Ammon's horn (tissue), 1 donor: ENCODE measurements around the gene SEZ6L.

ENCODE experiments used
- DNase-seq: peaks from one replicate; pipeline ENCODE4 v3.0.0-alpha.2; 2016; ENCODE audit warnings: low spot score

SEZ6L gene

DNA sequence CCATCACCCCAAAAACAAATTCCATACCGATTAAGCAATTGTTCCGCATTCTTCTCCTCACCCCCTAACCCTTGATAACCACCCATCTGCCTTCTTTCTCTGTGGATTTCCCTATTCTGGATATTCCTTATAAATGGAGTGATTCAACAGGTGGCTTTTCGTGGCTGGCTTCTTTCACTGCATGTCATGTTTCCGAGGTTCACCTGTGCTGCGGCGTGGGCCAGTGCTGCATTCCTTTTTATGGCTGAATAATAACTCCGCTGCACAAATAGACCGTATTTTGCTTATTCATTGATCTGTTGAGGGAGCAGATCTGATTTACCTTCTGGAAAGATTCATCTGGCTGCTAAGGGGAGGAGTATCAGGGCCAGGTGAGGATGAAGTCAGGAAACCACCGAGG, 165.0 kb downstream of the SEZ6L start:
- DNase-seq = no peak

DNA sequence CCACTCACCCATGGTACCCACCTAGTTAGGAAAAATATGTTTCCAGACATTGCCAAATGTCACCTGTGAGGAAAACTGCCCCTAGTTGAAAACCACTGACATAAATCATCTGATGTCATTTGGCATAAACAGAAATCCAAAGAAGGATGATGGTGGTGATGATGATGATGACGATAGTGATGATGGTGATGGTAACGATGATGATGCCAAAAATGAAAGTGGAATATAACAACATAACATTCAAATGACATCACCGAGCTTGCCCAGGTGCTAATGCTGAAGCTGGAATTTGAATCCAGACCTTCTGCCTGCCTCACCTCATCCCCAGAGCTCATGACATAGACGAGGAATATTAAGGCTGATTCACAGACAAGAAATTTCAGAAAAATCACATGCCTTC, 167.5 kb downstream of the SEZ6L start:
- DNase-seq = no peak

DNA sequence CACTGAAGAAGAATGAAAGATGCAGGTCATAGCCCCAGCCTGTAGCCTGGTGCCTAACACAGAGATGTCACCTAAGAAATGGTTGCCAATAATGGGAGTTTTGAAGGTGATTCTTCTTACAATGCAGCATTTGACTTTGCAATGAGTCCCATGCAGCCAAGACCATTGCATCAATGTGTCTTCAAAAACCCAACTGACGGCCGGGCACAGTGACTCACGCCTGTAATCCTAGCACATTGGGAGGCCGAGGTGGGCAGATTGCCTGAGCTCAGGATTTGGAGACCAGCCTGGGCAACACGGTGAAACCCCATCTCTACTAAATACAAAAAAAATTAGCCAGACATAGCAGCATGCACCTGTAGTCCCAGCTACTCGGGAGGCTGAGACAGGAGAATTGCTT, 170.5 kb downstream of the SEZ6L start:
- no peak for DNase-seq

DNA sequence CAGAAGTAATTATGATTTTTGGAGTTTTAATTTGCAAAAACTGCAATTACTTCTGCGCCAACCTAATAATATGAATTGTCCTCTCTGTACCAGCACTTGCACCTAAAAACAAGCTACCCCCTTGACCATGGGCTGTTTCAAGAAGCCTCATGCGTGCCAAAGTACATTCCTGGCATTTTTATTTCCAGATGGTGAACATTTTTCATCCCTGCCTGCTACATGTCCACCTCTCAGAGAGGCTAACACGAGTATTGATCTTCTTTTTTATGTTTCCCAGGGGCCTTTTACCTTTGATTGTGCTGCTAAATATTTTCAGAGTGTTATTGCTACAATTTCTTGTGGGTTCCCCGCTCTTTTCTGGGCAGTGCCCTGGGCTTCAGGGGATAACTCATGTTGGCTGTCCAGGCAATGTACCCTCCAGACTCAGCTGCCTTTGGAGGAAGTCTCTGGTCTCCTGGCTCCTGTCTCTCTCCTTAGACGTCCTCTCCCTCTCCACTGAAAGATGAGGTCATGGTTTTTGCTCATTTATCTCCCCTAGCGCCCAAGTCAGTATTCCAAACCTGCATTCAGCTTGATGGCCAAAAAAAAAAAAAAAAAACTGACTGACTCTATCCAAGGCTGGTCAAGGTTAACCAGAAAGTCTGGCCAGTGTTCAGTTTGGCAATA, 173.6 kb downstream of the SEZ6L start:
- no peak for DNase-seq

DNA sequence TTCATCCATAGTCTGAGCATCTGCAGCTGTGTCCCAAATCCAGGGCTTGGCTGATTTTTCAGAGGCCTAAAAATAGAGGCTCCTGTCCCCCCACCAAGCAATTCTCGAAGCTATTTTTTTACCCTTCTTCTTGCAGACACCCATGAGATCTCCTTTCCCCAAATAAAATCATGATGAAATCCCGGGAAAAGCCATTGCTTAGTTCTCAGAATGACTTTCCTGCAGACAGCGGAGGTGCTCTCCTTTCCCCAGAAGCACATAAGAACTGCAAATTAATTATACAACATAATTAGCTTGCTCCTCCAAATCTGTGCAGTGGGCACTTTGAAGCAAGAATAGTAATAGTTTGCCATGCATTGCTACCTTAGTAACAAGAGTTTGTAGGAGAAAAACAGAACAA, 176.2 kb downstream of the SEZ6L start:
- no peak for DNase-seq

DNA sequence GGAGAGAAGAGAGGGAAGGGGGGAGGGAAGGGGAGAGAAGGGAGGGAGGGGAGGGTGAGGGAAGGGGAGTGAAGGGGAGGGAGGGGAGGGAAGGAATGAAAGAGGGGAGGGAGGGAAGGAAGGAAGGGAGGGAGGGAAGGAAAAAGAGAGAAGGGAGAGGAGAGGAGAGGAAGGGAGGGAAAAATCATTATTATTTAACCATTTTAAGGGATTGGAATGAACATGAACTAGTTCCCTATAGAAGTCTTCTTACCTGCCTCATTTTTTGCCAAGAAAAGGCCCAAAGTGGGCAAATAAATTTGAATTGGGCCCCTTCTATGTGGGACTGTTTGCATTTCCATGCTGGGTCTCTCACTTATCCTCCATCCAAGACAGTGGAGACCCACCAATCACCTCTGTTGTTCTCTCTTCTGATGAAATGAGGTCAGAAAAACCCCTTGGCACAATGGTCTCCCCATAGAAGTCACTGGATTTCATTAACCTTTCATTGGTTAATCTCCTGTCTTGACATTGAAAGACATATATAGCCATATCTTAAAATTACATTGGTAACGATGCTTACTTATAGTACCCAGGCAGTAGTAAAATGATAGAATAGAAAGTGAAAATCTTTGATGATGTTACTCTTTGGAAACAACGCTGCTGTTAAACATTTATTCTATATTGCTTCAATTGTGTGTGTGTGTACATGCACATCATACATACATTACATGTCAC, 179.7 kb downstream of the SEZ6L start:
- no peak for DNase-seq

DNA sequence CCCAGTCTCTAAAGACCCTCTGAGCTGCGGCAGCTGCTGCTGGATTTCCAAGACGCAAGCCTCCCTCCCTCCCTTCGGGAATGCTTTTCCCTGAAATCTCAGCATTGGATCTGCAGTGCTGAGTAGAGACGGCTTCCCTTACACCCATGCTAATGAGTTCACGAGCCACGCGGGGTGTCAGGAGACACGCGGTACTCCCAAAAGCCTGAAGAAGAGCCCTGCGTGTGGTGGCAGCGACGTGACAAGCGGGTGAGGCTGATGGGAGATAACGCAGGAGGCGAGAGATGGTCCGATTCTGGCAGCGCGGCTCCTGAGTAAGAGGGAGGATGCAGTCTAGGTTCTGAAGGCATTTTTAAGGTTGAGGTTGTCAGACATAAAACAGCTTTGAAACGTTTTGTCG, 185.4 kb downstream of the SEZ6L start:
- no peak for DNase-seq

DNA sequence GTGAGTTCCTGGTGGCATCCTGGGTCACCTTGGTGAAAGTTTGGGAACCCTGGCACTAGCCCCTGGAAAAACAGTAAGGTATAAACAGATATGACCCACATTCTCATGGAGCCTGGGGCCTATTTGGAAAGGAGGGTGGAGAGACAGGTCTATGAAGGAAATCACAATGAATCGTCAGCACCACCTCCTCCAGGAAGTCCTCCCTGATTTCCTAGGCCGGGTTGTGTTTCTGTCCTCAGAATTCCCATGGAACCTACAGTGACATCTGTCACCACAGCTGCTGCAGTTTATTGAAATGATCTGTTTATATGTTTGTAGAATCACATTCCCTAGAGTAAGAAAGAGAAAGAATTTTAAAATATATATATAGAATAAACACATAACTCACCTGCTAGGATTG, 188.0 kb downstream of the SEZ6L start:
- DNase-seq = no peak

DNA sequence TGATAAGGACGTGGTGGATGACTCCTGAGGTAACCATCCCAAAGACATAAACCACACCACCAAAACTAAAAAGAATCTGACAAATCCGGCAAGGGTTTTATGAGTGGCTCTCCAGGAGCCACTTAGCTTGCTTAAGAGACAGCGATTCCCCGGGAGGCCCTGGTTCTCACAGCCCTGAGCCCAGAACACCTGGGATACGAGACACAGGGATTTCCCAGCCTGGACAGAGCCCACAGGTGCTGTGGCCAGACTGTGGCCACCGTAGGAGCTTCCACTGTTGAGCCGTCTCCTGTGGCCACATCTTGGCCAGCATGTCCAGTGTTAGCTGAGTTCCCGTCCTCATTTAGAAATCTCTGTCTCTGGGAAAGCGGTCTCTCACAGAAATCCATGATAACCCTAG, 188.6 kb downstream of the SEZ6L start:
- no peak for DNase-seq

DNA sequence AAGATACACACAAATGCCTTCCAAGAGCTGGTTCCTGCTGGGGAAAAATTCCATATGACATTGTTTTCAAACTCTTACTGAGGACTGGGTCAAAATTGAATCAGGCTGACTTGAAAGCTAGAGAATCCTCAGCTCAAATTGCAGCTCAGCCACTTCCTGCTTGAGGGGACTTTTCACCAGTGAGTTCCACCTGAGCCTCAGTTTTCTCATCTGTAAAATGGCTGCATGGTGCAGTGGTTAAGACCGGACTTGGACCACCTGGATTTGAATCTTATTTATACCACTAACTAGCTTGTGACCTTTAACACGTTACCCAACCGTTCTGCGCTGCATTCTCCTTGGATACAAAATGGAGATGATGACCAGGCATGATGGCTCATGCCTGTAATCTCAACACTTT, 189.9 kb downstream of the SEZ6L start:
- DNase-seq = no peak

DNA sequence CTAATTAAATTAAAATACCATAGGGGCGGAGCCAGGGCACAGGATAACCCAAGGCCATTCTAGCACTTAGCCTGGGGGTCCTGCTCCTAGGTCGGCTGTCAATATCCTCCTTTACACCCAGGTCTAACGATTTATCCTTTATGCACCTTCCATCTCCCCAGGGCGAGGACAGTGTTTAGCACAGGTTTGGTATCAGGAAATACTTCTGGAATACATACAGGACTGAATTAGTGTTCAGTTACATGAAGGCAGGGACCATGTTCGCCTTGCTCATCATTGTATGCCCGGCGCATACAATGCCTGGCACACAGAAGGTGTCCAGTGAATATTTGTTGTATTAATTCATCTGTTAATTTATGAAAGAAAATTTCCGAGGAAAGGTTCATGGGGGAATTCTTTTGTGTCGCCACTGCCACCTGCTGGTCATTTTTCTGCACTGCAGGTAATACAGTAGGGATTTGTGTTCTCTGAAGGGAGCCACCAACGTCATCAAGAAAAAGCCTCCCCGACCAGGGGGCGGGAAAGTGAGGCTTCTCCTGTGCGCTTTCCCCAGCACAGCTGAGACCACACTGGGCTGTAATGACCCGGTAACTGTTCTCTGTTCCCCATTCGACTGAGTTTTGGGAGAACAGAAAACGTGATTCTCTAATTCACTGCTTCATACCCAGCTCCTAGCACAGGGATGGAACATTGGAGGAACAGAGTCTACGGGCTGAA, 191.1 kb downstream of the SEZ6L start:
- peak; percentile 69 for DNase-seq

DNA sequence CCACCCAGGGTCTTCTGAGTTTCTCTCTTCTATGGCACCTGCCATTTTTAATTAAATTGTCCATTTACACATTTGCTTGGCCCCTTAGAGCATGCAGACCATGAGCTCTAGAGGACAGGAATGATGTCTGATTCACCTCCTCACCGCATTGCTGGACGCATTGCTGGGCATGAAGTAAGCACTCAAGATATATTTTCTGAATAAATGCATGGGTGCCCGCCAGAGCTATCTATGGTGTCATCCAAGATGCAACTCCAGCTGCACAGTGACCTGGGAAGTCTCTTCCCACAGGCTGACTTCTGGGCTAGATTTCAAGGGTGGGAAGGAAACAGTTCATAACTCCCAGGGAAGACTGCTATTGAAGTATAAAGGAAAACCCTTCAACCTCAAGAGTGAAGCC, 193.2 kb downstream of the SEZ6L start:
- DNase-seq = no peak

DNA sequence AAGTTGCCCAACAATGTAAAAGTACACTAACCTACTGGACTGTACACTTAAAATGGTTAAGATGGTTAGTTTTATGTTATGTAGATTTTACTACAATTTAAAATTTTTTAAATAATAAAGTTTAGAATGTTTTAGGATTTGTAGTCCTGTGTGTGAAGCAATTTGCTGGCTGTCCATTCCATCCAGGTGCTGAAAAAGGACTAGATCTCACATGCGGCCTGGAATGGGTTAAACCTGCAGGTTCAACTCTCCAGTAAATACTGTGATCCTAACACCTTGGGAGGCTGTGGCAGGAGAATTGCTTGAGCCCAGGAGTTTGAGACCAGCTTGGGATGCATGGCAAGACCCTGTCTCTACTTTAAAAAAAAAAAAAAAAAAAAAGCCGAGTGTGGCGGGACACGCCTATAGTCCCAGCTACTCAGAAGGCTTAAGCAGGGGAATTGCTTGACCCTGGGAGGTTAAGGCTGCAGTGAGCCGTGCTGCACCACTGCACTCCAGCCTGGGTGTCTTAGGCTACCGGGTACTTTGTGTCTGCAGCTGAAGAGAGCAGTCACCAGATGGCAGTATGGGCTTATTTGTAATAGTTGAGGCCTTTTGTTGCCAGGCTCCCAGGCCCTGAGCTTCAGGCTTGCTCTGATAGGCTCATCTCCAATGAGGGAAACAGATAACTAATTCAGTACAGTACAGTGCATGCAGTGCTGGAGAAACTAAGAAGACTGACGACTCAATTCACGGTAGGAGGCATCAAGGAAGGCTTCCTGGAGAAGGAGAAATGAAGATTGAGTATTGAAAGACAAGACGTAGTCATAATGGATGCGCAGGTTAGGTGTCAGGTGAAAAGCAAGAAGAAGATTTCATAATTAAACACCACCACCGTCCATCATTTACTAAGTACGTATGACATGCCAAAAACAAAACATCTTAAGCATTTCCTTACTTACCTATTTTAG, 195.1 kb downstream of the SEZ6L start:
- DNase-seq = peak; percentile 84

DNA sequence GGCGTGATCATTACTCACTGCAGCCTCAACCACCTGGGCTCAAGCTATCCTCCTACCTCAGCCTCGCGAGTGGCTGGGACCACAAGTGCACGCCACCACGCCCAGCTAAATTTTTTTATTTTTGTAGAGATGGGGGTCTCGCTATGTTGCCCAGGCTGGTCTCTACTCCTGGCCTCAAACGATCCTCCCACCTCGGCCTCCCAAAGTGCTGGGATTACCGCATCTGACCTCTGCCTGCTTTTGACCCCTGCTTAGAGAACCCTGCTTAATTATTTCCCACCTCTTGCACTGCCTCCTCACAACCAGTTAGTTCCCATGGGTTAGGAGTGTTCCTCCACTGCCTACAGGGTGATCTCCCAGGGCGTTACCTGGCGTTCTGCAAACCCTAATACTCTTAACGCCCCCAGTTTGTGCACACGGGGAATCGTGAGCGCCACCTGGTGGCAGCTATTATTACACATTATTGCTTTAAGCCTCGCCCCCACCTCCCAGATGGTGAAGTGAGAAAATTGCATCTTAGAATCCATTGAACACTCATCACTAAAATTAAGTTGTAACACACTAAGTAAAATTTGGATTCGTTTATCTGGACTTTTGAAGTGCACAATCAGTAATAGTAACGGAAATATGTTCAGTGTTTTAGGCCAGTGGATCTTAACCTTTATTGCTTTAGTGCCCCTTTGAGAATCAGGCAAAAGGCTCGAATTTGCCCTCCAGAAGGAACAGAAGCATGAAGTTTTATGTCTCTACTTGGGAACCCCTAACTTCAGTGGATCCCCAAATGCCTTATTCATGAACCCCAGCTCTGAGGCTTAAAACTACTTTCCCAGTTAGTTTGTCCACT, 198.4 kb downstream of the SEZ6L start:
- DNase-seq = peak; percentile 58

DNA sequence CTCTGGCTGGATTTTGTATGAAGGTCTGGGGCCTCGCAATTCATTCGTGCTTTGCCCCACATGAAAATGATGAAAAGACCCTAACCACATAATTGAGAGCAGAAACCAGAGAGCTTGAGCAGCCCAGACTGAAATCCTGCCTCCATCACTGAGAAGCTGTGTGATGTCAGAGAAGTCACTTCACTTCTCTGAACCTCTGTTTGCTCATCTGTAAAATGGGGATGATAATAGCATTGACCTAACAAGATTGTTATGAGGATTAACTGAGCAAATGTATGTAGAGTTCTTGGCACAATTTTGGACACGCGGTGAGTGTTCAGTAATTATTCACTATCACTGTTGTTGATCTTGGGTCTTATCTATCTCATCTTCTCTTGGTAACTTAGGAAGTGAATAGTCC, 203.6 kb downstream of the SEZ6L start:
- no peak for DNase-seq

DNA sequence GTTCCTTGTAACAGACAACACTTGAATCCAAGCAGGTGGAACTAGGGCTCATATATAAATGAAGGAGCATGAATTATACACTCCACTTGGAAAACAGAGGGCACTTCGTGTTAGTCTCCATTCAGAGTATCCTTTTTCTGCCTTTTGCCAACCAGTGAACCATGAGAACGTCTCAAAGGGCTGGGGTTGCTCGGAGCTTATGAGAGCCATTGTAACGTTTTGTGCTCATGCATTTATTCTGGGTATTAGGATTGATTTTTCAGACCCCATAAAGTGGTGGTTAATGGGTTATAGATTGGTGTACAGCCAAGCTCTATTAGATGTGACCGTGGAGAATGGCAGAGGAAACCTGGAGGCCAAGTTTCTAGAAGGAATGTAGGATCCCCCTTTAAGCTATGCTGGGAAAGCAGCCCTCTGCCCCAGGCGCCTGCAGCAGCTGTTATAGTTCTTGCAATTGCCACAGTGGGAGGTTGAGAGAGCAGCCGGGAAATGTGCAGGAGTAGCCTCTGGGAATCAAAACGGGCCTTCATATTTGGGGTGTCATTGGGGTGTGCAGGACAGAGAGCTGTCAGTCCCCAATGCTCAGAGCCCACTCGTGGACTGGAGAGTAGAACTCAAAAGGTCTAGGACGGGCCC, 205.2 kb downstream of the SEZ6L start:
- no peak for DNase-seq

DNA sequence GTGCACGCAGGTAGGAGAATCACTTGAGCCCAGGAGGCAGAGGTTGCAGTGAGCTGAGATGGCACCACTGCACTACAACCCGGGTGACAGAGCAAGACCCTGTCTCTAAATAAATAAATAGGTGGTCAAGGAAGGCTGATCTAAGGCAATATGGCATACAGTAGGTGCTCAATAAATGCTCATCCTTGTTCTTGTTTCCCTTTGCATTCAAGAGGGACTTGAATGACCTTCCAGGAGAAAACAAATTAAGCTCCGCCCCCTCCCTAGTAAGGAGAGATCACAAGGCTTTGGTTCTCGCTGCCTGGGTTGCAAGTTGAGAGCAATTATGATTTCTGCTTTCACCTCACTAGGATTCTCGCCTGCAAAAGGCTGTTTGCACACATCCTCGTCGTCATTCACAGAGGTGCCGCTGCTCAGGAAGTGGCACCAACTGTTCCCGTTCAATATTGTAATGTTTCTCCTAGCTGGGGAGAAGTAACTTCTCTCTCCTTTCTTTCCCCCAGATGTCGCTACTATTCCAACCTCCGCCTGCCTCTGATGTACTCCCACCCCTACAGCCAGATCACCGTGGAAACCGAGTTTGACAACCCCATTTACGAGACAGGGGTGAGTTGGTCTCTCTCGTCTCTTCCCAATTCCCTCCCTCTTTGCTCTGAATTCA, 208.0 kb downstream of the SEZ6L start:
- DNase-seq = peak; percentile 14

DNA sequence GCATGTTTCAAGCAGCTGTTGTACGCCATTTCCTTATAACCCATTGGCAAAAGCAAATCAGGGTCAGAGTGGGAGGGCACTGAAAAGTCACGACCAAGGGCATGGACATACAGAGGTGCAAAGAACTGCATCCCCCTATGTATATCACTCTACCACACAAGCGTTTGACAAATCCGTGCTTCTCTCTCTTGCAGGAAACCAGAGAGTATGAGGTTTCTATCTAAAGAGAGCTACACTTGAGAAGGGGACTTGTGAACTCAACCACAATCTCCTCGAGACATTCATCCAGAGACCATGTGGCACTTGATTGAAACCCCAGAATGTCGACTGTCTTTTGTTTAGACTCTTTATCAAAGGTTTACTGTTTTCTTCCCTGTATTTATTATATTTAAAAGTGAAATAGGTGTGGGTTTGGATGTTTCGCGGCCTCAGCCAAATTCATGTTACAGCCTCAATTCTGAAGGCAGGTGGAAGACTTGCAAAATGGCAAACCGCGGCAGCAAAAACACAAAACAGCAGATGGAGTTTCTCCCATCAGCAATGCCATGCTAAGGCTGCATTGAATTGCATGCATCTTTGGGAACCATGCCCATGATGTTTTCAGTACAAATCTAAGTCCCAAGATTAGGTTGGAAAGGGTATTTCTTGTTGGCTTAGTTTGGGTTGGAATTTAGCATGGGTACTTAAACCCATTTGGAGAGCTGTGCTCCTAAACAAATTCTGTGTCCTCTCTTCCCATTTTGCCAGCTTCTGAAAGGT, 211.0 kb downstream of the SEZ6L start:
- no peak for DNase-seq

DNA sequence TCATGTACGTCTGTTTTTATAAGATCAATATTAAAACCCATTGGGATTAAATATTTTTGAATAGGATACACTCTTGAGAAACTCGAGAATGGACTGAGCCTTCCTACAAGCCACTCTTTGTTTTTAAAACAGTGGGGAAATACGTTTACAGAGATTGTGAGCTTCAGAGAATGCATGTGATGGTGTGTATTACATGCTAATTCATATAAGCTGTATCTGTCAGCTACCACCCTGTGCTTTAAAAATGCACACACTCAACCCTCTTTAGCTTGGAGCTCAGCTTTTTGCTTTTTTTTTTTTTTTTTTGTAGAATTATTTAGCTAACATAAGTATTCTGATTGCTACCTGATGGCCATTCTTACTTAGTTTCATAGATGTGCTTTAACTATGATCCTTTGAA, 213.5 kb downstream of the SEZ6L start:
- DNase-seq = no peak
